ENCODE data around the gene MAD1L1.

DNA sequence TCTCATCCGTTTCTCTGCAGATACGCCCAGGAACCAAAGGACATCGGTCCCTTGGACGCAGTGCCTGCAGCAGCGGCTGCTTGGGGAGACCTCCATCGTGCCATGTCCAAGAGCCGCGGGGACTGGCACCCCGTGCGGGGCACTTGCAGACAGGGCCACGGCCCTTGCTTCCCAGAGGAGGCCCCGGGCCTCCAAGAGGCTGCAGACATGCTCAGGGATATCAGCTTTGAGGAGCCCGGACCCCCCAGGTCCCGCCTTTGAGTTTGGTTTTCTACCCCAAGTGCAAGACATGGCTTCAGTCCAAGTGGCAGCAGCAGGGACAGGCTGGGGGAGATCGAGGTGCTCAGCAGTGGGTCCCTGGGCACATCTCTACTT lies 283.1 kb downstream of the MAD1L1 start:
- TF ChIP-seq ZNF138 (CRISPR knock-in tag; conservative IDR thresholded peaks at IDR 0.05) (no peak), SP1 (CRISPR knock-in tag; conservative IDR thresholded peaks at IDR 0.05) (no peak), ZNF423 (CRISPR knock-in tag; IDR thresholded peaks at IDR 0.05) (no peak), CREM (CRISPR knock-in tag; IDR thresholded peaks at IDR 0.05) (no peak), RELA (CRISPR knock-in tag; IDR thresholded peaks at IDR 0.05; ENCODE audit: borderline replicate concordance) (no peak)
- TF ChIP-seq, protein P1, sequence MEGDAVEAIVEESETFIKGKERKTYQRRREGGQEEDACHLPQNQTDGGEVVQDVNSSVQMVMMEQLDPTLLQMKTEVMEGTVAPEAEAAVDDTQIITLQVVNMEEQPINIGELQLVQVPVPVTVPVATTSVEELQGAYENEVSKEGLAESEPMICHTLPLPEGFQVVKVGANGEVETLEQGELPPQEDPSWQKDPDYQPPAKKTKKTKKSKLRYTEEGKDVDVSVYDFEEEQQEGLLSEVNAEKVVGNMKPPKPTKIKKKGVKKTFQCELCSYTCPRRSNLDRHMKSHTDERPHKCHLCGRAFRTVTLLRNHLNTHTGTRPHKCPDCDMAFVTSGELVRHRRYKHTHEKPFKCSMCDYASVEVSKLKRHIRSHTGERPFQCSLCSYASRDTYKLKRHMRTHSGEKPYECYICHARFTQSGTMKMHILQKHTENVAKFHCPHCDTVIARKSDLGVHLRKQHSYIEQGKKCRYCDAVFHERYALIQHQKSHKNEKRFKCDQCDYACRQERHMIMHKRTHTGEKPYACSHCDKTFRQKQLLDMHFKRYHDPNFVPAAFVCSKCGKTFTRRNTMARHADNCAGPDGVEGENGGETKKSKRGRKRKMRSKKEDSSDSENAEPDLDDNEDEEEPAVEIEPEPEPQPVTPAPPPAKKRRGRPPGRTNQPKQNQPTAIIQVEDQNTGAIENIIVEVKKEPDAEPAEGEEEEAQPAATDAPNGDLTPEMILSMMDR (IDR thresholded peaks at IDR 0.05) = no peak
- TF ChIP-seq, protein P2, sequence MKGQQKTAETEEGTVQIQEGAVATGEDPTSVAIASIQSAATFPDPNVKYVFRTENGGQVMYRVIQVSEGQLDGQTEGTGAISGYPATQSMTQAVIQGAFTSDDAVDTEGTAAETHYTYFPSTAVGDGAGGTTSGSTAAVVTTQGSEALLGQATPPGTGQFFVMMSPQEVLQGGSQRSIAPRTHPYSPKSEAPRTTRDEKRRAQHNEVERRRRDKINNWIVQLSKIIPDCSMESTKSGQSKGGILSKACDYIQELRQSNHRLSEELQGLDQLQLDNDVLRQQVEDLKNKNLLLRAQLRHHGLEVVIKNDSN (CRISPR knock-in tag; IDR thresholded peaks at IDR 0.05) = no peak
- TF ChIP-seq, protein P3, sequence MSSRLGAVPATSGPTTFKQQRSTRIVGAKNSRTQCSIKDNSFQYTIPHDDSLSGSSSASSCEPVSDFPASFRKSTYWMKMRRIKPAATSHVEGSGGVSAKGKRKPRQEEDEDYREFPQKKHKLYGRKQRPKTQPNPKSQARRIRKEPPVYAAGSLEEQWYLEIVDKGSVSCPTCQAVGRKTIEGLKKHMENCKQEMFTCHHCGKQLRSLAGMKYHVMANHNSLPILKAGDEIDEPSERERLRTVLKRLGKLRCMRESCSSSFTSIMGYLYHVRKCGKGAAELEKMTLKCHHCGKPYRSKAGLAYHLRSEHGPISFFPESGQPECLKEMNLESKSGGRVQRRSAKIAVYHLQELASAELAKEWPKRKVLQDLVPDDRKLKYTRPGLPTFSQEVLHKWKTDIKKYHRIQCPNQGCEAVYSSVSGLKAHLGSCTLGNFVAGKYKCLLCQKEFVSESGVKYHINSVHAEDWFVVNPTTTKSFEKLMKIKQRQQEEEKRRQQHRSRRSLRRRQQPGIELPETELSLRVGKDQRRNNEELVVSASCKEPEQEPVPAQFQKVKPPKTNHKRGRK (CRISPR knock-in tag; IDR thresholded peaks at IDR 0.05; ENCODE audit: borderline replicate concordance) = no peak
- TF ChIP-seq, protein P4, sequence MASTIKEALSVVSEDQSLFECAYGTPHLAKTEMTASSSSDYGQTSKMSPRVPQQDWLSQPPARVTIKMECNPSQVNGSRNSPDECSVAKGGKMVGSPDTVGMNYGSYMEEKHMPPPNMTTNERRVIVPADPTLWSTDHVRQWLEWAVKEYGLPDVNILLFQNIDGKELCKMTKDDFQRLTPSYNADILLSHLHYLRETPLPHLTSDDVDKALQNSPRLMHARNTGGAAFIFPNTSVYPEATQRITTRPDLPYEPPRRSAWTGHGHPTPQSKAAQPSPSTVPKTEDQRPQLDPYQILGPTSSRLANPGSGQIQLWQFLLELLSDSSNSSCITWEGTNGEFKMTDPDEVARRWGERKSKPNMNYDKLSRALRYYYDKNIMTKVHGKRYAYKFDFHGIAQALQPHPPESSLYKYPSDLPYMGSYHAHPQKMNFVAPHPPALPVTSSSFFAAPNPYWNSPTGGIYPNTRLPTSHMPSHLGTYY (CRISPR knock-in tag; IDR thresholded peaks at IDR 0.05) = no peak
- TF ChIP-seq, protein P5, sequence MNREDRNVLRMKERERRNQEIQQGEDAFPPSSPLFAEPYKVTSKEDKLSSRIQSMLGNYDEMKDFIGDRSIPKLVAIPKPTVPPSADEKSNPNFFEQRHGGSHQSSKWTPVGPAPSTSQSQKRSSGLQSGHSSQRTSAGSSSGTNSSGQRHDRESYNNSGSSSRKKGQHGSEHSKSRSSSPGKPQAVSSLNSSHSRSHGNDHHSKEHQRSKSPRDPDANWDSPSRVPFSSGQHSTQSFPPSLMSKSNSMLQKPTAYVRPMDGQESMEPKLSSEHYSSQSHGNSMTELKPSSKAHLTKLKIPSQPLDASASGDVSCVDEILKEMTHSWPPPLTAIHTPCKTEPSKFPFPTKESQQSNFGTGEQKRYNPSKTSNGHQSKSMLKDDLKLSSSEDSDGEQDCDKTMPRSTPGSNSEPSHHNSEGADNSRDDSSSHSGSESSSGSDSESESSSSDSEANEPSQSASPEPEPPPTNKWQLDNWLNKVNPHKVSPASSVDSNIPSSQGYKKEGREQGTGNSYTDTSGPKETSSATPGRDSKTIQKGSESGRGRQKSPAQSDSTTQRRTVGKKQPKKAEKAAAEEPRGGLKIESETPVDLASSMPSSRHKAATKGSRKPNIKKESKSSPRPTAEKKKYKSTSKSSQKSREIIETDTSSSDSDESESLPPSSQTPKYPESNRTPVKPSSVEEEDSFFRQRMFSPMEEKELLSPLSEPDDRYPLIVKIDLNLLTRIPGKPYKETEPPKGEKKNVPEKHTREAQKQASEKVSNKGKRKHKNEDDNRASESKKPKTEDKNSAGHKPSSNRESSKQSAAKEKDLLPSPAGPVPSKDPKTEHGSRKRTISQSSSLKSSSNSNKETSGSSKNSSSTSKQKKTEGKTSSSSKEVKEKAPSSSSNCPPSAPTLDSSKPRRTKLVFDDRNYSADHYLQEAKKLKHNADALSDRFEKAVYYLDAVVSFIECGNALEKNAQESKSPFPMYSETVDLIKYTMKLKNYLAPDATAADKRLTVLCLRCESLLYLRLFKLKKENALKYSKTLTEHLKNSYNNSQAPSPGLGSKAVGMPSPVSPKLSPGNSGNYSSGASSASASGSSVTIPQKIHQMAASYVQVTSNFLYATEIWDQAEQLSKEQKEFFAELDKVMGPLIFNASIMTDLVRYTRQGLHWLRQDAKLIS (CRISPR knock-in tag; IDR thresholded peaks at IDR 0.05; ENCODE audit: borderline replicate concordance) = no peak
- TF ChIP-seq, protein P6, sequence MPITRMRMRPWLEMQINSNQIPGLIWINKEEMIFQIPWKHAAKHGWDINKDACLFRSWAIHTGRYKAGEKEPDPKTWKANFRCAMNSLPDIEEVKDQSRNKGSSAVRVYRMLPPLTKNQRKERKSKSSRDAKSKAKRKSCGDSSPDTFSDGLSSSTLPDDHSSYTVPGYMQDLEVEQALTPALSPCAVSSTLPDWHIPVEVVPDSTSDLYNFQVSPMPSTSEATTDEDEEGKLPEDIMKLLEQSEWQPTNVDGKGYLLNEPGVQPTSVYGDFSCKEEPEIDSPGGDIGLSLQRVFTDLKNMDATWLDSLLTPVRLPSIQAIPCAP (CRISPR knock-in tag; IDR thresholded peaks at IDR 0.05) = no peak
- TF ChIP-seq, protein P7, sequence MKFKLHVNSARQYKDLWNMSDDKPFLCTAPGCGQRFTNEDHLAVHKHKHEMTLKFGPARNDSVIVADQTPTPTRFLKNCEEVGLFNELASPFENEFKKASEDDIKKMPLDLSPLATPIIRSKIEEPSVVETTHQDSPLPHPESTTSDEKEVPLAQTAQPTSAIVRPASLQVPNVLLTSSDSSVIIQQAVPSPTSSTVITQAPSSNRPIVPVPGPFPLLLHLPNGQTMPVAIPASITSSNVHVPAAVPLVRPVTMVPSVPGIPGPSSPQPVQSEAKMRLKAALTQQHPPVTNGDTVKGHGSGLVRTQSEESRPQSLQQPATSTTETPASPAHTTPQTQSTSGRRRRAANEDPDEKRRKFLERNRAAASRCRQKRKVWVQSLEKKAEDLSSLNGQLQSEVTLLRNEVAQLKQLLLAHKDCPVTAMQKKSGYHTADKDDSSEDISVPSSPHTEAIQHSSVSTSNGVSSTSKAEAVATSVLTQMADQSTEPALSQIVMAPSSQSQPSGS (CRISPR knock-in tag; IDR thresholded peaks at IDR 0.05; ENCODE audit: borderline replicate concordance, low read depth) = no peak
- TF ChIP-seq, protein P8, sequence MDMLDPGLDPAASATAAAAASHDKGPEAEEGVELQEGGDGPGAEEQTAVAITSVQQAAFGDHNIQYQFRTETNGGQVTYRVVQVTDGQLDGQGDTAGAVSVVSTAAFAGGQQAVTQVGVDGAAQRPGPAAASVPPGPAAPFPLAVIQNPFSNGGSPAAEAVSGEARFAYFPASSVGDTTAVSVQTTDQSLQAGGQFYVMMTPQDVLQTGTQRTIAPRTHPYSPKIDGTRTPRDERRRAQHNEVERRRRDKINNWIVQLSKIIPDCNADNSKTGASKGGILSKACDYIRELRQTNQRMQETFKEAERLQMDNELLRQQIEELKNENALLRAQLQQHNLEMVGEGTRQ (CRISPR knock-in tag; IDR thresholded peaks at IDR 0.05) = no peak
- TF ChIP-seq, protein P9, sequence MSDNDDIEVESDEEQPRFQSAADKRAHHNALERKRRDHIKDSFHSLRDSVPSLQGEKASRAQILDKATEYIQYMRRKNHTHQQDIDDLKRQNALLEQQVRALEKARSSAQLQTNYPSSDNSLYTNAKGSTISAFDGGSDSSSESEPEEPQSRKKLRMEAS (CRISPR knock-in tag; IDR thresholded peaks at IDR 0.05) = no peak
